HAP-1 (cell line): ENCODE measurements around the gene AIFM3.

Source experiments
- DNase-seq, 2 experiments: peaks; one replicate each; pipeline ENCODE4 v3.0.0-alpha.2; 2016 to 2020; ENCODE audit warnings: low spot score in 2 of 2
- H3K27me3 ChIP-seq: fragments of 250-450 bp; sonication (Bioruptor Pico); 2 replicates; pipeline ENCODE4 v1.5.1; 2020; ENCODE audit warnings: low read depth, mild to moderate bottlenecking, moderate library complexity
- H3K36me3 ChIP-seq: fragments of 250-450 bp; sonication (Bioruptor Pico); replicated peaks from 2 replicates; pipeline ENCODE4 v1.5.1; 2020; ENCODE audit warnings: mild to moderate bottlenecking
- H3K4me1 ChIP-seq: fragments of 250-450 bp; sonication (Bioruptor Pico); 2 replicates; pipeline ENCODE4 v1.5.1; 2020; ENCODE audit warnings: mild to moderate bottlenecking
- H3K4me3 ChIP-seq: fragments of 250-450 bp; sonication (Bioruptor Pico); 2 replicates; pipeline ENCODE4 v1.5.1; 2020; ENCODE audit warnings: mild to moderate bottlenecking, moderate library complexity
- H3K9me3 ChIP-seq: fragments of 250-450 bp; sonication (Bioruptor Pico); 2 replicates; pipeline ENCODE4 v1.5.1; 2020; ENCODE audit warnings: mild to moderate bottlenecking, moderate library complexity
- in situ Hi-C: fragments of 300-500 bp; cut with MboI; formaldehyde crosslinking; loops from 3 replicates; pipeline ENCODE4 v1.14.3; 2020; ENCODE audit warnings: low sequenced_read_pairs, inconsistent platforms, mixed read lengths

AIFM3 gene

DNA sequence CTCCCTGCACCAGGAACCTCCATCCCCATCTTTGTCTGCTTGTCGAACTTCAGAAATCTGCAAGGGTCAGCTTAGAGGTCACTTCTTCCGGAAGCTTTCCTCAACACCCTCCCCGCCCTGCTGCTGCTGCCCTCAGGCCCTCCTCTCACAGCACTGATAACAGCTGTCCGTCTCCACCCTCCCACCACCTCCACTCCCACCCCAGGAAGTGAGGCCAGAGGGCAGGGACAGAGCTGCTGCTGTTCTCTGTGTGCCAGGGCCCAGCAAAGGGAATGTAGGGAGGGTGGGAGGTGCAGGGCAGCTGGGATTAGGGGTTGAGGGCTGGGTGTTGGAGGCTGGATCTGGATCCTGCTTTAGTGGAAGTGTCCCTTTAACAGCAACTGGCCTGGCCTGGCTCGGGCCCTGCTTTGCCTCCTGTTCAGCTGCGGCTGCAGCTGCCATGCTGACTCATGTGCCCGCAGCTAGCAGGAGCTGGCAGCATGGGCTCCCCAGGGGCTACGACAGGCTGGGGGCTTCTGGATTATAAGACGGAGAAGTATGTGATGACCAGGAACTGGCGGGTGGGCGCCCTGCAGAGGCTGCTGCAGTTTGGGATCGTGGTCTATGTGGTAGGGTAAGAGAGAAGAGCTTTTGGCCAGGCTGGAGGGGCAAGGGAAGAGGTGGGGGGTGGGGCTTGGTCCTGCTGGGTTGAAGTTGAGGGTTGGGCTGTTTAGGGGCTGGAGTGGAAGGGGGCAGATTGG, 47.8 kb downstream of the AIFM3 start, which contains the start of gene P2RX6:
Gene P2RX6, plus strand, starts transcription at position 440 of the 740 bp plus-strand sequence. Its CDS starts 10 bp downstream, at position 450.
- in situ Hi-C loops = loop anchor here (10.0 kb wide), 2 partner anchors 160 to 650 kb away; partner anchors contain the start of genes PI4KA, PPIL2 and SNAP29
- no peak for DNase-seq
- Histone ChIP-seq H3K4me1 (peaks cover 11% of the 10 kb centered on the region), H3K9me3 (peaks cover 6% of the 10 kb centered on the region; the same call in 1 of the 2 replicates), H3K36me3 (no peaks in the 10 kb centered on the region), H3K4me3 (peak within 1 kb of the TSS; percentile 34), H3K27me3 (no peaks in the 10 kb centered on the region)

DNA sequence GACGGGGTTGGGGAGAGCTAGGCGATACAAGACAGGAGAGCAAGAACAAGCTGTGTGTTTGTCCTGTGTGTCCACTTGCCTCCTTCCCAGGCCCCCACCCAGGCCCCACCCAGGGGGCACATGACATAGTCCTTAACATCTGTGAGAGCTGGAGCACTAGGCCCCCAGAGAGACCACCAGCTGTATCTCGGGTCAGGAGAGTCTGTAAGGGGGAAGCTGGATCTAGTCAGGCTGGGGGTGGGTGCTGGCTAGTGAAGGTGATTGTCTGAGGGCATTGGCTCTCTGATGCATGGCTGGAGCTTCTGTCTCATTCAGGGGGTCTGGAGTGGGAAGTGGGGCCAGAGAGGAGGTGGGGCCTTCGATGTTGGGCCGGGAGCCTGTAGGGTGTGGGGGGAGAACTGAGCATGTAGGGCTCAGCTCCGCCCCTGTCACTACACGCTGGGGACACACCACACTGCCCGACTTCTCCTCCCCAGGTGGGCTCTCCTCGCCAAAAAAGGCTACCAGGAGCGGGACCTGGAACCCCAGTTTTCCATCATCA, 48.5 kb downstream of the AIFM3 start:
- peaks cover 6% of the 10 kb centered on the region; the same call in 1 of the 2 replicates for H3K9me3 ChIP-seq
- in situ Hi-C loops = loop anchor here (10.0 kb wide), 2 partner anchors 161 to 649 kb away; partner anchors contain the start of genes PI4KA, PPIL2 and SNAP29
- no peak overlapping the region for H3K4me3 ChIP-seq
- peaks cover 11% of the 10 kb centered on the region for H3K4me1 ChIP-seq
- no peak for DNase-seq
- H3K27me3 ChIP-seq = no peaks in the 10 kb centered on the region
- H3K36me3 ChIP-seq = no peaks in the 10 kb centered on the region

DNA sequence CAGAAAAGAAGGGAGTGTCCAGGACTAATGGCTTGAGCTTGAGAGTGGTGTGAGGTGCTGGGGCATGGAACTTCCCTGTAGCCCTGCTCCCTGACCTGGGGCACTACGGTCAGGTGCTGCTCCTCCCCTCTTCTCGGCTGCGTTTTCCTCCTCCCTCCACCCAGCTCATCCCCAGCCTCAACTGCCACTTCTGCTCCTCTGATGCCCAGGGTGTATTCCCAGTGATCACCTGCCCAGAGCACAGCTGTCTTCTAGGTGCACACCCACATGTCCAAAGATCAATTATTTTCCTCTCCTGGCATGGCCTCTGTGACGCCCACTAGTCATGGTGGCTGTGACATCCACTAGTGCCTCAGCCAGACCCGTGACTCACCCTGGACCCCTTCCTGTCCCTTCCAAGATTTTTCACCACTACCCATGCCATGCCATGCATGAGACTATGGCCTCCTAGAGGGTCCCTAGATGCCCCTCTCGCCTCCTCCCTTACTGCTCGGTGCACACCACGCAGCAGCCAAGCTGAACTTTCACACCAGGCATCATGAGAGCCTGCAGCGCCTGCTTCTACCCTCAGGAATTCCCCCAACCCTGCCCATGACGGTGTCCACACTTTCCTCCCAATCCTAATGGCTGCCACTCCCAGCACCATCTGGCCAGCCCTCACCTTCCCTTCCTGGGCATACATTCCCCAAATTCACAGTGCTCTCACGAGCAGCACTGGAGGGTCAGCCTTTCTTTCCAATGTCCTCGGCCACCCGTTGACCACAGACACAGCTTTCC, 49.8 kb downstream of the AIFM3 start:
- peaks cover 6% of the 10 kb centered on the region; the same call in 1 of the 2 replicates for H3K9me3 ChIP-seq
- DNase-seq = no peak
- H3K4me3 ChIP-seq = no peak overlapping the region
- H3K27me3 ChIP-seq = no peaks in the 10 kb centered on the region
- H3K4me1 ChIP-seq = peaks cover 11% of the 10 kb centered on the region
- in situ Hi-C loops = loop anchor here (10.0 kb wide), 2 partner anchors 162 to 648 kb away; partner anchors contain the start of genes PI4KA, PPIL2 and SNAP29
- H3K36me3 ChIP-seq = no peaks in the 10 kb centered on the region

DNA sequence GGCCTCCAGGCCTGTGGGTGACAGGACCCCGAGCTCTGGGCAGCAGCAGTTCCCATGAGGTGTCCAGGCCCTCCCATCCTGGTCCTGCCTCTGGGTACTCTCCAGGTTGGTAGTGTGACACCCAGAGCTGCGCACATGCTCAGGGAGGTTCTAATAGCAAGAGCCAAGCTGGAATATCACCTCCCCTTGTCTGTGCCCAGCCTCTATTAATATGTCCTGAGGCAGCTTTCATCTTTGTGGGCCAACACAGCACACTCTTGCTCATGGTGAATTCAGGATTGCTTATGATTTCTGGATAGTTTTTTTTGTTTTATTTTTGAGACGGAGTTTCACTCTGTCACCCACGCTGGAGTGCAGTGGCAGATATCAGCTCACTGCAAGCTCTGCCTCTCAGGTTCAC, 51.3 kb downstream of the AIFM3 start:
- Histone ChIP-seq H3K4me3 (no peak overlapping the region), H3K36me3 (no peaks in the 10 kb centered on the region), H3K27me3 (no peaks in the 10 kb centered on the region), H3K4me1 (peaks cover 11% of the 10 kb centered on the region), H3K9me3 (peaks cover 6% of the 10 kb centered on the region; the same call in 1 of the 2 replicates)
- in situ Hi-C loops = loop anchor here (10.0 kb wide), 2 partner anchors 164 to 646 kb away; partner anchors contain the start of genes PI4KA, PPIL2 and SNAP29
- DNase-seq = no peak

DNA sequence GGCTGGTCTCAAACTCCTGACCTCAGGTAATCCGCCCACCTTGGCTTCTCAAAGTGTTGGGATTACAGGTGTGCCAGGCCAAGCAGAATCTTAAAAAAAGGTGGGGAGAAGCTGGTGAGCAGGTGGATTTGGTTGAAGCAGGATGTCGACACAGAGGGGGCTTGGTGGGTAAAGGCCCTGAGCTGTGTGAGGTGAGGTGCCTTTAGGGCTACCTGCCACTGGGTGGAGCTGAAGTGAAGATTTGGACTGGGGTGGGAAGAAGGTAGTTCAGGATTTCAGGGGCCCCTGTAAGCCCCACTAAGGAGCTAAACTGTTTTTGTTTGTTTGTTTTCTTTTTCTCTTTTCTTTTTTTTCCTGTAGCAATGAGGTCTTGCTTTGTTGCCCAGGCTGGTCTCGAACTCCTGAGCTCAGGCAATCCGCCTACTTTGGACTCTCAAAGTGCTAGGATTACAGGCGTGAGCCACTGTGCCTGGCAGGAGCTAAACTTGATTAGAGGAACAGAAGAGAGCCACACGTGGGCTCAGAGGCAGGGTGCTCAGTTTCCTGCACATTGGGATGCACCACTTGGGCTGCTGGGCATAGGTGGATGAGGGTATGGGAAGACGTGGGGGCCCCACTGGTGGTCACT, 53.9 kb downstream of the AIFM3 start:
- no peak for DNase-seq

DNA sequence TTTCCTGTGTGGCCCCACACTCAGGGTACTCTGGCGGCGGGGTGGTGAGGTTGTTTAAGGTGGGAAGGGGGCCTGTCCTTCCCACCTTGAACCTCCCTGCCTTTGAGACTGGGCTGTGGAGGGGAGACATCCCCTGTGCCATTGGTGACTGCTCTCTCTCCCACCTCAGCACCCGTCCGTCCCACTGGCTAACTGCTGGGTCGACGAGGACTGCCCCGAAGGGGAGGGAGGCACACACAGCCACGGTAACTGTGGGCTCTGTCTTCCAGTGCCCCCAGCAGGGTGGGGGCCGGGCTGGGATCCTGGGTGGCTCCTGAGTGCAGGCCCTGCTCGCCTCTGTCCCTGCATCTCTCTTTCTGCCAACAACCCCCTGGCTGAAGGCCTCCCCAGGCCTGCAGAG, 55.5 kb downstream of the AIFM3 start:
- in situ Hi-C loops = no loop called here
- Histone ChIP-seq H3K4me3 (no peak overlapping the region), H3K27me3 (no peaks in the 10 kb centered on the region), H3K36me3 (no peaks in the 10 kb centered on the region), H3K9me3 (peaks cover 6% of the 10 kb centered on the region; the same call in 1 of the 2 replicates), H3K4me1 (no peaks in the 10 kb centered on the region)
- no peak for DNase-seq

More for the DNA sequence above, 53.9 kb downstream of the AIFM3 start:
- Histone ChIP-seq H3K27me3 (no peaks in the 10 kb centered on the region), H3K4me3 (no peak overlapping the region), H3K4me1 (no peaks in the 10 kb centered on the region), H3K36me3 (no peaks in the 10 kb centered on the region), H3K9me3 (peaks cover 6% of the 10 kb centered on the region; the same call in 1 of the 2 replicates)
- in situ Hi-C loops = no loop called here

DNA sequence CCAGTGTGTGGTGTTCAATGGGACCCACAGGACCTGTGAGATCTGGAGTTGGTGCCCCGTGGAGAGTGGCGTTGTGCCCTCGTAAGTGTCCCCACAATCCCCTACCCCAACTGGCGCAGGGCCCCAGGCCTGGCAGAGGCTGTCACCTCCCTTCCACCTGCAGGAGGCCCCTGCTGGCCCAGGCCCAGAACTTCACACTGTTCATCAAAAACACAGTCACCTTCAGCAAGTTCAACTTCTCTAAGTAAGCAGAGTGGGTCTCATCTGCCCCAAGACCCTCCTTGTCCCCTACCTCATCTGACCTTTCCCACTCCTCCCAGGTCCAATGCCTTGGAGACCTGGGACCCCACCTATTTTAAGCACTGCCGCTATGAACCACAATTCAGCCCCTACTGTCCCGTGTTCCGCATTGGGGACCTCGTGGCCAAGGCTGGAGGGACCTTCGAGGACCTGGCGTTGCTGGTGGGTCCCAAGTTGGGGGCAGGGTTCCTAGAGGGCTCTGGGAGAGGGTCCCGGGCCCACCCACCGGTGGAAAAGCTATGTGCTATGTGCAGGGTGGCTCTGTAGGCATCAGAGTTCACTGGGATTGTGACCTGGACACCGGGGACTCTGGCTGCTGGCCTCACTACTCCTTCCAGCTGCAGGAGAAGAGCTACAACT, 56.0 kb downstream of the AIFM3 start:
- Histone ChIP-seq H3K4me1 (no peaks in the 10 kb centered on the region), H3K4me3 (no peak overlapping the region), H3K36me3 (no peaks in the 10 kb centered on the region), H3K27me3 (no peaks in the 10 kb centered on the region), H3K9me3 (peaks cover 6% of the 10 kb centered on the region; the same call in 1 of the 2 replicates)
- no peak for DNase-seq
- in situ Hi-C loops = no loop called here

DNA sequence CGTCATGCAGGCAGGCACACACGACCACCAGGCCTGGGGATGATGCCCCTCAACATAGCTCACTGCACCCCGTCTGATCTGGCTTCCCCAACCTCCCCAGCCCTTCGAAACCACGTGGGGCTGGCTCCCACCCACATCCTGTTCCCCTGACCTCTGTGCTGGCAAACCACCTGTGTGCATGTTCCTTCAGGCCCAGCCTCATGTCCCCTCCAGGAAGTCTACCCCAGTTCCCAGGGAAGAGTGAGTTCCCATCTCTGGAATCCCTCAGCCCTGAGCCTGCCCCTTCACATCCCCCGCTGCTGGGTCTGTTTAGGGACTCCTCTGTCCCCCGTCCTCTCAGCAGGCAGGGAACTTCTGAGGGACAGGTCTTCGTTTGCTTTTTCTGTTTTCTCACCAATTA, 58.2 kb downstream of the AIFM3 start:
- Histone ChIP-seq H3K9me3 (no peaks in the 10 kb centered on the region), H3K27me3 (no peaks in the 10 kb centered on the region; the same call in 1 of the 2 replicates), H3K4me1 (no peaks in the 10 kb centered on the region), H3K4me3 (no peak overlapping the region), H3K36me3 (no peaks in the 10 kb centered on the region)
- in situ Hi-C loops = no loop called here
- DNase-seq = no peak

DNA sequence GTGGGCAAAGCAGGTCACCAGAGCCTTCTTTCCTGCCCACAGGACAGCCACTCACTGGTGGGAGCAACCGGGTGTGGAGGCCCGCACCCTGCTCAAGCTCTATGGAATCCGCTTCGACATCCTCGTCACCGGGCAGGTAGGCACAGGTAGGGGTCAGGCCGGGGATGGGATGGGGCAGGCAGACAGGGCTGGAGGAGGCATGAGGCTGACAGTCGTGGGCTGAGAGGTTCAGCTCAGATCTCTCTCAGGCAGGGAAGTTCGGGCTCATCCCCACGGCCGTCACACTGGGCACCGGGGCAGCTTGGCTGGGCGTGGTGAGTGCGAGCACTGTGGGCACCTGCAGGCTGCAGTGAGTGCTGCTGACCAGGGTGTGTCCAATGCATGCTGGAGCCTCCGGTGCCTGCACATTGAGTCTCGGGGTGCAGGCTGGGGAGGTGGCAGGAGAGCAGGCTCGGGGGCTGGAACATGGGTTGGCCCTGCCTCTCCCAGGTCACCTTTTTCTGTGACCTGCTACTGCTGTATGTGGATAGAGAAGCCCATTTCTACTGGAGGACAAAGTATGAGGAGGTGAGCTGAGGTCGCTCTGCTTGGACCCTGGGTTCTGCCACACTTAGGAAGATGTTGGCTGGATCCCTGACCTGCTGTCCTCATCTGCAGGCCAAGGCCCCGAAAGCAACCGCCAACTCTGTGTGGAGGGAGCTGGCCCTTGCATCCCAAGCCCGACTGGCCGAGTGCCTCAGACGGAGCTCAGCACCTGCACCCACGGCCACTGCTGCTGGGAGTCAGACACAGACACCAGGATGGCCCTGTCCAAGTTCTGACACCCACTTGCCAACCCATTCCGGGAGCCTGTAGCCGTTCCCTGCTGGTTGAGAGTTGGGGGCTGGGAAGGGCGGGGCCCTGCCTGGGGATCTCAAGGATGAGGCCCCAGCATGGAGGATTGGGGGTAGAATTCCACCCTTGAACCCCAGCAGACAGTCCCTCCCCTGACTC, 59.0 kb downstream of the AIFM3 start:
- H3K27me3 ChIP-seq = no peaks in the 10 kb centered on the region; the same call in 1 of the 2 replicates
- in situ Hi-C loops = no loop called here
- DNase-seq = no peak

DNA sequence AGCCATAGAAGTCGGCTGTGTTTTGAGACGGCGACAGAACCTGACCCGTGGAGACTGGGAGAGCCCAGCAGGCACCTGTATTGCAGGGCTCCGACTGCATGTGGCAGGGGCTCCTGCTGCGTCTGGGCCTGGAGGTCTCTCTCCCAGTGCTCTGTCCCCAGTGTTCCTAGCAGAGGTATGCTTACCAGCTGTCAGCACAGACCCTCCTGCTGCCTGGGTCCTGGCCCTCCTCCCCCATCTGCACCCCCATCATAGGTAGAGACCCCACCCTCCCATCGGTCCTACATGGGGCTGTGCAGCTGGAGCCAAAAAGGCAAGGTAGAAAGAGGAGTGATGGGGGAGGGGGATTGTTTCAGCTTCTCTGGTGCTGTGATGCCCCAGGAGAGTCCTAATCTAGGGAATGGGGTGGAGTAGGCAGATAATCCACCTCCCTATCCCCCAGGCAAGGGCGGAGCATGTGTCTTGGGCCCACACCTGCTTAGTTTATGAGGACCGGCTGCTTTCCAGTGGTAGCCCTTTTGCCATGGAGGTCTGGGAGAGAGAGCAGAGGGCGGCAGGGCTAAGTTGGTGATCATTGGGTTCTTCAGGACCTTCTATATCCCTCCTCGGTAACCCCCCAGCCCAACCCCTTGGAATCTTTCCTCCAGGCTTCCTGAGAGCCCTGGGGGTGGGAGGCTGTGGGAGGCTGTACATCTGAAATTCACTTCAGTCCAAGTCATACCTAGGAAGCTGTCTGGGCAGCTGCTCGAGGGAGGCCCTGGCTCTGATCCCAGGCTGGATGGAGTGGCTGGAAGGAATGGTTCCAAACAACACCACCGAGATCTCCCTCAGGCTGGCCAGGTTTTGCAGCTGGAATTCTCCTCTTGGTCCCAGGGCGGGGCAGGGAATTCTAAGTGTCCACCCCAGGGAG, 60.0 kb downstream of the AIFM3 start:
- Histone ChIP-seq H3K27me3 (no peaks in the 10 kb centered on the region; the same call in 1 of the 2 replicates), H3K9me3 (no peaks in the 10 kb centered on the region), H3K36me3 (no peaks in the 10 kb centered on the region), H3K4me1 (no peaks in the 10 kb centered on the region), H3K4me3 (no peak overlapping the region)
- no peak for DNase-seq
- in situ Hi-C loops = no loop called here

More for the DNA sequence above, 59.0 kb downstream of the AIFM3 start:
- H3K9me3 ChIP-seq = no peaks in the 10 kb centered on the region
- H3K4me3 ChIP-seq = no peak overlapping the region
- H3K36me3 ChIP-seq = no peaks in the 10 kb centered on the region
- no peaks in the 10 kb centered on the region for H3K4me1 ChIP-seq
